HUDEP-2 (cell line): ENCODE data around the gene CCL13.
"Not testable (repeated sequence)": the region's sequence is repeated elsewhere in the genome, so short reads cannot be mapped to it uniquely, and the experiment has no call there.

Experiments
- DNase-seq, 76 experiments: peaks; one replicate each; lab custom pipeline; 2025; ENCODE audit not compliant: unreplicated experiment in 76 of 76; lab: John Stamatoyannopoulos, UW

CCL13 gene

GRCh38 chr17:34356194-34356593 is at the start of gene CCL13:
Gene CCL13, plus strand, starts transcription at chr17:34356480. Its CDS starts 47 bp downstream, at chr17:34356527.
- DNase-seq: no peak

GRCh38 chr17:34307110-34307509 is 49.2 kb upstream of the CCL13 start:
- no peak for DNase-seq

DNA sequence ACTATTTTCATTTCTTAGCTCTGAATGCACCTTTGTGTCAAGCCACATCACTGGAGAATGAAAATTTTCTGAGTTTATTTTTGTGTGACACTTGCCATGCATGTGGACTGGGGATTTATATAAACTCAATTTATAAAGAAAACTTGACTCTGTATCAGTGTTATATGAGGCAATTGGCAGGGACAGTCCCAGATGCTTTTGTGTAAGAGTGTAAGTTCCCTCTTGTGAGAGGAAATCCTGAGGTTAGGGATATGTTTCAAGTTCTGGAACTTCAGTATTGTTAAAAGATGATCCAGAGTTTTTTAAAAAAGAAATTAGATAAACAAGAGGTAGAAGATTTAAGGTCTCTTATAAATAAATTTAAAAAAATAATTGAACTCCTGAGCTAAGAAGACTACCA is 47.9 kb upstream of the CCL13 start:
- DNase-seq: no peak

GRCh38 chr17:34311291-34311690 is 45.0 kb upstream of the CCL13 start:
- no peak for DNase-seq

DNA sequence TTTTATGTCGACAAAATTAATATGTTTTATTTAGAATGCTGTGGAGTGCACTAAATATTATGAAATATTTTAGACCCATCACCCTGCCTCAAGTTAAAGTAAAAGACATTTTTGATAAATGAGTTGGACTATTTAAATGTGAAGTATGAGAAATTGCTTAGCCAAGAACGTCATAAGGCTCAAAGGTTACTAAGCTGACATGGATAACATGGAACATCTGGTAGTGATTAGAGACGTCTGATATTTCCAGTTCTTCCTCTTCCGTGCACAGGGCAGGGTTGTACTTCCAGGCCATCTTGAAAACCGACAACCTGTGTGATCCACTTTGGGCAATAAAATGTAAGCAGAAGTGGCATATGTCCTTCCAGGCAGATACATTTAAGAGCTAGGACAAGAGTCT is 44.2 kb upstream of the CCL13 start:
- DNase-seq: no peak

GRCh38 chr17:34313164-34313563 is 43.1 kb upstream of the CCL13 start:
- no peak for DNase-seq

DNA sequence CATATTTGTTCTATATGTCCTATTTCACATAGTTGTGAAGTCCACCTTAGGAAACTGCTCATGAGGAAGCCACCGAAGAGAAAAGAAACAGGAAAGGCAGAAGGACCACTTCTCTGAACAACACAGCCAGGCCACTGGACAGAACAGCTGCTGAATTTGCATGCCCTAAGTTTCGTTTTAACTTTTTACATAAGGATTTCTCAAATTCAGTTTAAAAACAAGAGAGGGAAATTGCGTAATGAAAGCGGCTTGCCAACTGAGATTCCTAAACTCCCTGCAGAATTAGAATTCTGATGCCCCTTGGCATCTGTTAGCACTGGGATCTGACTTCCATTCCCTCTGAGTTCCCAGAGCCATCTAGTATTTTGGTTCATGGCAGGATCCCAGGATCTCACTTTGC is 42.0 kb upstream of the CCL13 start:
- no peak for DNase-seq

DNA sequence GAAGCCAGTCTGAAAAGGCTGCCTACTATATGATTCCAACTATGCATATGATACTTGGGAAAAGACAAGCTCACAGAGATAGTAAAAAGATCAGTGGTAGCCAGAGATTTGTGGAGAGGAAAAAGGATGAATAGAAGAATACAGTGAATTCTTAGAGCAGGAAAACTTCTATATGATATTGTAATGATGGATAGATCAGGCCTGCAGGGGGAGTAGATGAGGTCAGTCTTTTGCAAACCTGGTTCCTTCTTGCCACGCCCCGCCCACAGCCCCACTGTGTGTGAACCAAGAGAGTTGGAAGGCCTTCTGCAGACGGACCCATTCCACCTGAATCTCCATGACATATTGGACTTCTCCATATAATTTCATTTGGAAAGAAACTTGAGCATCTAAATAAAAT is 37.8 kb upstream of the CCL13 start:
- DNase-seq: peak in 41 of 76 experiments; percentile 2 to 58 (median 20)

DNA sequence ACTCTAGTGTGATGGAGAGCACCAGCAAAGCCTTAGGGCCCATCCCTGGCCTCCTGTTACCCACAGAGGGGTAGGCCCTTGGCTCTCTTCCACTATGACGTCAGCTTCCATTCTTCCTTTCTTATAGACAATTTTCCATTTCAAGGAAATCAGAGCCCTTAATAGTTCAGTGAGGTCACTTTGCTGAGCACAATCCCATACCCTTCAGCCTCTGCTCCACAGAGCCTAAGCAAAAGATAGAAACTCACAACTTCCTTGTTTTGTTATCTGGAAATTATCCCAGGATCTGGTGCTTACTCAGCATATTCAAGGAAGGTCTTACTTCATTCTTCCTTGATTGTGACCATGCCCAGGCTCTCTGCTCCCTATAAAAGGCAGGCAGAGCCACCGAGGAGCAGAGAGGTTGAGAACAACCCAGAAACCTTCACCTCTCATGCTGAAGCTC is 37.2 kb upstream of the CCL13 start, which contains the start of gene CCL8:
CCL8 (plus strand) TSS at position 397 of the 445 bp plus-strand sequence. CDS start 67 bp downstream, outside the sequence.
- DNase-seq: no peak

- no peak for DNase-seq
Observed at GRCh38 chr17:34321964-34322363, 34.3 kb upstream of the CCL13 start.

GRCh38 chr17:34327580-34327979 is 28.7 kb upstream of the CCL13 start:
- DNase-seq: not testable (repeated sequence)

GRCh38 chr17:34337701-34338100 is 18.6 kb upstream of the CCL13 start:
- DNase-seq: no peak

- DNase-seq: no peak
Observed at GRCh38 chr17:34339138-34339770, 17.0 kb upstream of the CCL13 start.

DNA sequence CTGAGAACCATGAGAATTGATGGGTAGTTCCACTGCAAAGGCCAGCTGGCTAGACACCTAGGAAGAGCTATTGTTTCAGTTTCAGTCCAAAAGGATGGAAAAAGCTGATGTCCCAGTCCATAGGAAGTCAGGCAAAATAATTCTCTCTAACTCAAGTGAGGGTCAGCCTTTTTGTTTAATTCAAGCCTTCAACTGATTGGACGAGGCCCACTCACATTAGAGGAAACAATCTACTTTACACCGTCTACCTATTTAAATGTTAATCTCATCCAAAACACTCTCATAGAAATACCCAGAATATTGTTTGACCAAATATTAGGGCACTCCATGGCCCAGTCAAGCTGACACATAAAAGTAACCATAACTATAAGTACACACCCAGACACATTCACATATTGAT is 14.4 kb upstream of the CCL13 start:
- no peak for DNase-seq

- DNase-seq: no peak
Observed at GRCh38 chr17:34347063-34347462, 9.2 kb upstream of the CCL13 start.

- DNase-seq: no peak
Observed at GRCh38 chr17:34349751-34350150, 6.5 kb upstream of the CCL13 start.

GRCh38 chr17:34351096-34351495 is 5.2 kb upstream of the CCL13 start:
- DNase-seq: no peak

GRCh38 chr17:34352191-34352590 is 4.1 kb upstream of the CCL13 start:
- DNase-seq: no peak

GRCh38 chr17:34354637-34355036 is 1.6 kb upstream of the CCL13 start:
- no peak for DNase-seq

DNA sequence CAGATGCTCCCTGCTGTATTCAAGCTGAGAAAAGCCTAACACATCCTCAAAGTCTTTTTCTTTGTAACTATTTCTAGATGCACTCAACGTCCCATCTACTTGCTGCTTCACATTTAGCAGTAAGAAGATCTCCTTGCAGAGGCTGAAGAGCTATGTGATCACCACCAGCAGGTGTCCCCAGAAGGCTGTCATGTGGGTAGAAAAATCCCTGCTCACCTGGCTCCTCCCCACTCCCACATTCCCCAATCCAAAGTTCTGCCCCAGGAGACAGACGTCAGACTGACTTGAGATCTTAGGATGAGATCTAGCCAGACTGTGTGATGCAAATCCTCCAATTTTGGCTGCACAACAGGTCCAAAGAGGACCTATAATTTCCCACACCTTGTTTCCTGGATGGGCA is 1.1 kb downstream of the CCL13 start:
- DNase-seq: no peak

DNA sequence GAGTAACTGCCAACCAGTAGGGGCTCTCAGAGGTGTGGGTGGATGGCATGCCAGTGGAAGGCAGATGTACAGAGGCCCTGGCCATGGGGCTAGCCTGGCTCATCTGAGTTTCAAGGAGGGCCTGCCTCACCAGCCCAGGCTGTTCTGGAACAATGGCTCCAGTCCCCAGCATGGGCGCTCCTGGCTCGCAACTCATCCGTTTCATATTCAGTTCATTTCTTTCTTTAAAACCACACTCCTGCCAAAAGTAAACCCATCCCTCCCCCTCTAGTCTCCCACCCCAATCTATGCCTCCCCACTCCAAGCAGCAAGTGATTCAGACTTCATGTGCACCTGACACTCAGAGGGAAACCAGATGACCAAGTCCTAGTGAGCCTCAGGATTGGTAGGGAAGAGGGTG is 2.4 kb downstream of the CCL13 start:
- no peak for DNase-seq

- DNase-seq: no peak
Observed at GRCh38 chr17:34360601-34361270, 4.5 kb downstream of the CCL13 start.
